ENCODE data around the gene C16orf78. TPM values are rescaled to one million over a fixed set of nuclear protein-coding genes. Genes with fewer than 3 reads are reported as not detected.

The C16orf78 gene
- total RNA-seq, 4 donors from 2014 or later = not detected

DNA sequence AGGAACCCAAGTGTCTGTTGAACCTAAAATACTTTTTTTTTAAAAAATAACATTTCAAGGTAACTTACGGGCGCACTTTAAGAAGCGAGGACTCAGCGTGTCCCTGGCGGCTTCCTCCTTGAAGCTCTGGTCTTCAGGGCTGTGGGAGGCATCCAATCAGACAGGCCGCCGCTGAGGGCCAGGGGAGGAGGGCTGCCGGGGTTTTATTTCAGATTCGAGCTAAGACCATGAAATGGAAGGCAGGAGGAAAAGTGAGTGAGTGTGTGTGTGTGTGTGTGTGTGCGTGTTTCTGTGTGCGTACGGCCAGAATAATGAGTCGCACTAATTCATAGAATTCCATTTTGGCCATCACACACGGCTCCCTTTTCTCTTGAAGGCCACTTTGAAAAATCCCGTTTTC, 41.1 kb downstream of the C16orf78 start:
- Histone ChIP-seq H3K4me3 (no peak overlapping the region), H3K27me3 (peaks cover 25% of the 10 kb centered on the region), H3K27ac (no peak overlapping the region), H3K9me3 (no peaks in the 10 kb centered on the region), H3K36me3 (no peaks in the 10 kb centered on the region), H3K4me1 (no peaks in the 10 kb centered on the region)
- WGBS, 2 donors (ENCODE audit: low coverage in 1 of 2) = 75 to 85% methylated on average over 5 to 14 of the region's 15 CpGs
- TF ChIP-seq POLR2A (IDR thresholded peaks at IDR 0.05) (no peak), CTCF (IDR thresholded peaks at IDR 0.05) (no peak), EP300 (IDR thresholded peaks at IDR 0.05) (no peak), POLR2AphosphoS5 (IDR thresholded peaks at IDR 0.05) (no peak)
- ATAC-seq = no peak

DNA sequence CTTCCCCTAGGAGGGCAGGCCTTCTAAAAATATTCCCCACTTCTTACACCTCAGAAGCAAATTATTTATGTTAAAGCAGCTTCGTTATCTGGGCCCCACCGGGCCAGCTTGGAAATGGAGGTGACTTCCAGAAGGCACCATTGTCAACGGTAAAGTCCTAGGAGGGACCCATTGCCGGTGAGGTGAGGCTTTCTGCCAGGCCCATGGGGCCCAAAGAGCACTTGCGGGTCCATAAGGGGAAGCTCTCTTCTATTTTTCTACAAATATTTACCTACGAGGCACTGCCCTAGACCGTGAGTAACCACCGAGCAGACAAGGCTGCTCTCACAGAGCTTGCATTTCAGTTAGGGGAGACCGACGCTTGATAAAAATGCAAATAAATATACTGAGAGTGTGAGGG, 41.5 kb downstream of the C16orf78 start:
- no peak for ATAC-seq
- WGBS, 2 donors (ENCODE audit: low coverage in 1 of 2) = 78 to 82% methylated on average over 3 to 8 of the region's 10 CpGs
- no peak overlapping the region for H3K4me3 ChIP-seq

GRCh38 chr16:49416001-49416675, 42.5 kb downstream of the C16orf78 start:
- Histone ChIP-seq H3K9me3 (no peaks in the 10 kb centered on the region), H3K36me3 (no peaks in the 10 kb centered on the region), H3K27me3 (peaks cover 25% of the 10 kb centered on the region), H3K4me1 (no peaks in the 10 kb centered on the region), H3K27ac (no peak overlapping the region), H3K4me3 (no peak overlapping the region)
- no peak for ATAC-seq
- WGBS, 2 donors (ENCODE audit: low coverage in 1 of 2) = 60 to 86% methylated on average over 1 to 2 of the region's 15 CpGs
- TF ChIP-seq POLR2A (IDR thresholded peaks at IDR 0.05) (no peak), CTCF (IDR thresholded peaks at IDR 0.05) (no peak), EP300 (IDR thresholded peaks at IDR 0.05) (no peak), POLR2AphosphoS5 (IDR thresholded peaks at IDR 0.05) (no peak)

More for the DNA sequence above, 41.5 kb downstream of the C16orf78 start:
- Histone ChIP-seq H3K27ac (no peak overlapping the region), H3K9me3 (no peaks in the 10 kb centered on the region), H3K27me3 (peaks cover 25% of the 10 kb centered on the region), H3K4me1 (no peaks in the 10 kb centered on the region), H3K36me3 (no peaks in the 10 kb centered on the region)
- no peak for TF ChIP-seq EP300 (IDR thresholded peaks at IDR 0.05)
- no peak for TF ChIP-seq POLR2AphosphoS5 (IDR thresholded peaks at IDR 0.05)
- TF ChIP-seq POLR2A (IDR thresholded peaks at IDR 0.05) = no peak
- TF ChIP-seq CTCF (IDR thresholded peaks at IDR 0.05) = no peak

DNA sequence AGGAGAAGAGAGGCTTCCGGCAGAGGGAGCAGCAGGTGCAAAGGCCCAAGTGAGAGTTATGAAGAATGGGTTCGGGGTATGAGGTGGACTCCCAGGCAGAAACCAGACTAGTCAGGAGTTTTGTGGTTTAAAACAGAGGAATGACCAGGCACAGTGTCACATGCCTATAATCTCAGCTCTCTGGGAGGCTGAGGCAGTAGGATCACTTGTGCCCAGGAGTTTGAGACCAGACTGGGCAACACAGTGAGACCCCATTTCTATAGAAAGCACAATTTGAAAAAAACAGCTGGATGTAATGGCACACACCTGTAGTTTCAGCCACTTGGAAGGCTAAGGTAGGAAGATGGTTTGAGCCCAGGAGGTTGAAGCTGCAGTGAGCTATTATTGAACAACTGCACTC, 43.8 kb downstream of the C16orf78 start:
- Histone ChIP-seq H3K36me3 (no peaks in the 10 kb centered on the region), H3K4me1 (no peaks in the 10 kb centered on the region), H3K27ac (no peak overlapping the region), H3K4me3 (no peak overlapping the region), H3K27me3 (peaks cover 33% of the 10 kb centered on the region), H3K9me3 (no peaks in the 10 kb centered on the region)
- WGBS, 2 donors (ENCODE audit: low coverage in 1 of 2) = 81 to 93% methylated on average over 2 of the region's 2 CpGs
- no peak for ATAC-seq
- TF ChIP-seq POLR2A (IDR thresholded peaks at IDR 0.05) (no peak), EP300 (IDR thresholded peaks at IDR 0.05) (no peak), POLR2AphosphoS5 (IDR thresholded peaks at IDR 0.05) (no peak), CTCF (IDR thresholded peaks at IDR 0.05) (no peak)

DNA sequence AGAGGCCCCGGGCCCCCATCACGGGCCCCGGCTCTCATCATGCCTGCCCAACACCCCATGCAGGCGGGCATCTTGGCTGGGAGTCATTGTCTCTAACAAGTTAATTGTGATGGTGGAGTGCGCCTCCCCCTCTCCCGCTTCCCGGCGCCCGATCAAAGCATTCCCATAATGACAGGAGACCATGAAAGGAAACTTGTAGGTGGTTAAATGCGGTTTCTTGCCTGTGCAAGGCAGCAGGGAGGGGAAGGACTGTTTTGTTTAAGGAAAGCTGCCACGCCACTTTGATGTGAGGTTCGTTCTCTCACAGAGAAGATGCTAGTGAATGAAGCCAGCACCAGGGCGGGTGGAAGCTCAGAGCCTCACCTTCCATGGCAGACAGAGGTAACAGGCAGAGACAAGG, 45.4 kb downstream of the C16orf78 start:
- H3K27me3 ChIP-seq = peaks cover 46% of the 10 kb centered on the region
- no peaks in the 10 kb centered on the region for H3K4me1 ChIP-seq
- H3K36me3 ChIP-seq = no peaks in the 10 kb centered on the region
- 68% methylated on average over 4 of the region's 13 CpGs; no CpG with 5 or more reads in 1 of the 2 donors for WGBS, 2 donors (ENCODE audit: low coverage in 1 of 2)
- TF ChIP-seq POLR2AphosphoS5 (IDR thresholded peaks at IDR 0.05) (no peak), CTCF (IDR thresholded peaks at IDR 0.05) (no peak), POLR2A (IDR thresholded peaks at IDR 0.05) (no peak), EP300 (IDR thresholded peaks at IDR 0.05) (no peak)
- no peak for ATAC-seq
- H3K4me3 ChIP-seq = no peak overlapping the region
- H3K27ac ChIP-seq = no peak overlapping the region
- H3K9me3 ChIP-seq = peaks cover 0 to 11% (median 0%) of the 10 kb centered on the region in 3 donors

All from gastroesophageal sphincter (tissue), 4 donors.